ENCODE results near the gene TMEM121. TPM values are rescaled to one million over a fixed set of nuclear protein-coding genes. Genes with fewer than 3 reads are reported as not detected.
"Not testable (repeated sequence)": the region's sequence is repeated elsewhere in the genome, so short reads cannot be mapped to it uniquely, and the experiment has no call there.

Gene TMEM121
- total RNA-seq, 2 donors from 2014 or later: 11.1 to 15.7 TPM

- intact Hi-C loops (cut with DNase I): no loop called here
- 93% methylated on average over 2 of the region's 2 CpGs for WGBS
- no peak overlapping the region for H3K4me3 ChIP-seq
- H3K4me1 ChIP-seq (replicated peaks): no peaks in the 10 kb centered on the region
- no peaks in the 10 kb centered on the region for H3K27me3 ChIP-seq (replicated peaks; ENCODE audit: insufficient read depth)
- no peak overlapping the region for H3K27ac ChIP-seq
- no peak for TF ChIP-seq POLR2A (IDR thresholded peaks at IDR 0.05)
- TF ChIP-seq CTCF (IDR thresholded peaks at IDR 0.05): no peak
- no peak for TF ChIP-seq POLR2AphosphoS5 (IDR thresholded peaks at IDR 0.05)
- no peaks in the 10 kb centered on the region for H3K9me3 ChIP-seq
- no peaks in the 10 kb centered on the region for H3K36me3 ChIP-seq
- no peak for DNase-seq (ENCODE audit: low spot score)
These were observed 50.2 kb downstream of the TMEM121 start for GRCh38 chr14:105576525-105577088.

GRCh38 chr14:105577314-105577861, 51.0 kb downstream of the TMEM121 start:
- DNase-seq (ENCODE audit: low spot score): no peak
- Histone ChIP-seq H3K9me3 (no peaks in the 10 kb centered on the region), H3K4me3 (no peak overlapping the region), H3K27me3 (replicated peaks; ENCODE audit: insufficient read depth) (no peaks in the 10 kb centered on the region), H3K36me3 (no peaks in the 10 kb centered on the region), H3K27ac (no peak overlapping the region), H3K4me1 (replicated peaks) (no peaks in the 10 kb centered on the region)
- WGBS: 92% methylated on average over 14 of the region's 14 CpGs
- intact Hi-C loops (cut with DNase I): no loop called here
- TF ChIP-seq POLR2A (IDR thresholded peaks at IDR 0.05) (no peak), POLR2AphosphoS5 (IDR thresholded peaks at IDR 0.05) (no peak), CTCF (IDR thresholded peaks at IDR 0.05) (no peak)

- H3K27me3 ChIP-seq (replicated peaks; ENCODE audit: insufficient read depth): no peaks in the 10 kb centered on the region
- intact Hi-C loops (cut with DNase I): no loop called here
- H3K4me3 ChIP-seq: no peak overlapping the region
- no peak for DNase-seq (ENCODE audit: low spot score)
- H3K27ac ChIP-seq: no peak overlapping the region
- no peak for TF ChIP-seq POLR2A (IDR thresholded peaks at IDR 0.05)
- TF ChIP-seq POLR2AphosphoS5 (IDR thresholded peaks at IDR 0.05): no peak
- no peak for TF ChIP-seq CTCF (IDR thresholded peaks at IDR 0.05)
- no peaks in the 10 kb centered on the region for H3K36me3 ChIP-seq
- H3K9me3 ChIP-seq: no peaks in the 10 kb centered on the region
- no peaks in the 10 kb centered on the region for H3K4me1 ChIP-seq (replicated peaks)
These were observed 51.7 kb downstream of the TMEM121 start for GRCh38 chr14:105578070-105578469.

GRCh38 chr14:105579221-105579620, 52.8 kb downstream of the TMEM121 start:
- WGBS: no CpG with 5 or more reads among the region's 15 CpGs
- intact Hi-C loops (cut with DNase I); H3K4me1 ChIP-seq (replicated peaks); DNase-seq (ENCODE audit: low spot score); H3K9me3 ChIP-seq; H3K36me3 ChIP-seq; H3K27ac ChIP-seq; H3K4me3 ChIP-seq; H3K27me3 ChIP-seq (replicated peaks; ENCODE audit: insufficient read depth): not testable (repeated sequence)

Other genes starting within 250 kb of the TMEM121 start
- gene BRF1, start 225.6 kb upstream of the TMEM121 start, total RNA-seq: 10 to 100 TPM; 64.9 to 88.9 TPM
- 100 to 1,000 TPM in 1 of 2 donors, 10 to 100 TPM in 1; 48.5 to 124 TPM for gene PACS2, start 211.8 kb upstream of the TMEM121 start, total RNA-seq
- under 1 TPM; 0.57 to 0.73 TPM for gene TEX22, start 128.0 kb upstream of the TMEM121 start, total RNA-seq
- 100 to 1,000 TPM in 1 of 2 donors, 10 to 100 TPM in 1; 58.9 to 155 TPM for gene MTA1, start 106.8 kb upstream of the TMEM121 start, total RNA-seq
- gene CRIP2, start 51.8 kb upstream of the TMEM121 start, total RNA-seq: 100 to 1,000 TPM in 1 of 2 donors, 10 to 100 TPM in 1; 86.7 to 134 TPM
- gene CRIP1, start 39.7 kb upstream of the TMEM121 start, total RNA-seq: 10 to 100 TPM in 1 of 2 donors, 1 to 10 TPM in 1; 4.2 to 22.0 TPM
- gene TEDC1, start 35.3 kb upstream of the TMEM121 start, total RNA-seq: 1 to 10 TPM; 7.5 to 8.9 TPM

Measured in prostate gland (tissue), 2 donors.